Tibial nerve (tissue), 4 donors: Measurements from ENCODE around the gene PTPRG. TPM values are rescaled to one million over a fixed set of nuclear protein-coding genes. Genes with fewer than 3 reads are reported as not detected.
A peak's percentile ranks its signal among the peaks of the same experiment; 100 is the strongest.

Source experiments
- DNase-seq, 2 donors: peaks; one replicate each; pipeline ENCODE4 v3.0.0-alpha.2; 2019; ENCODE audit warnings: low spot score in 2 of 2
- H3K27ac ChIP-seq, 4 donors: fragments of 200-600 bp; sonication (generic) in 3 of 4; one replicate each; pipeline ENCODE4 v1.5.1; 2017 to 2019; ENCODE audit warnings: mild to moderate bottlenecking in 1 of 4
- H3K27me3 ChIP-seq, 2 donors: fragments of 200-600 bp; sonication (generic) in 1 of 2; one replicate each; pipeline versions ENCODE4 v1.5.1 to v1.6.0; 2017 to 2019
- H3K36me3 ChIP-seq, 3 donors: fragments of 200-600 bp; sonication (generic); one replicate each; pipeline ENCODE4 v1.5.1; 2018 to 2019
- H3K4me1 ChIP-seq, 4 donors: fragments of 200-600 bp; sonication (generic) in 3 of 4; one replicate each; pipeline ENCODE4 v1.5.1; 2017 to 2019
- H3K4me3 ChIP-seq, 4 donors: fragments of 200-600 bp; sonication (generic) in 3 of 4; one replicate each; pipeline ENCODE4 v1.5.1; 2017 to 2019; ENCODE audit warnings: mild to moderate bottlenecking in 1 of 4, moderate library complexity in 1 of 4
- H3K9me3 ChIP-seq, 4 donors: fragments of 200-600 bp; sonication (generic) in 3 of 4; one replicate each; pipeline ENCODE4 v1.5.1; 2017 to 2019
- EP300 ChIP-seq, 2 donors: sonication (generic); formaldehyde crosslinking; IDR thresholded peaks; one replicate each; pipeline ENCODE4 v1.6.1; 2017; ENCODE audit warnings: antibody characterized with exemption in 2 of 2, mild to moderate bottlenecking in 1 of 2
- POLR2A ChIP-seq, 2 donors: fragments of 450-650 bp; IDR thresholded peaks; one replicate each; pipeline ENCODE4 v1.6.1; 2017; ENCODE audit warnings: antibody characterized with exemption in 2 of 2, mild to moderate bottlenecking in 2 of 2, moderate library complexity in 2 of 2
- WGBS, 2 donors: methylation state at CpG; one replicate each; pipeline ENCODE4 v1.1.5; 2018; 5-methylcytosine and 5-hydroxymethylcytosine counted together
- total RNA-seq, 4 donors: library from RNA; depleted of rRNA; stranded (reverse); fragments of >200 nt; gene quantifications; one replicate each; pipeline ENCODE4 v1.1.0, GENCODE V29; 2016
- TF ChIP-seq, protein P1 (sequence below), 5 experiments: fragments of 200-600 bp in 3 of 5; fragments of 450-650 bp in 2 of 5; sonication (generic) in 3 of 5; IDR thresholded peaks; one replicate each; pipeline ENCODE4 v1.5.1; 2016 to 2019; ENCODE audit warnings: antibody characterized with exemption in 5 of 5, mild to moderate bottlenecking in 3 of 5, moderate library complexity in 2 of 5

Gene PTPRG
- total RNA-seq, 4 donors from 2014 or later: 112 to 174 (median 121) TPM

DNA sequence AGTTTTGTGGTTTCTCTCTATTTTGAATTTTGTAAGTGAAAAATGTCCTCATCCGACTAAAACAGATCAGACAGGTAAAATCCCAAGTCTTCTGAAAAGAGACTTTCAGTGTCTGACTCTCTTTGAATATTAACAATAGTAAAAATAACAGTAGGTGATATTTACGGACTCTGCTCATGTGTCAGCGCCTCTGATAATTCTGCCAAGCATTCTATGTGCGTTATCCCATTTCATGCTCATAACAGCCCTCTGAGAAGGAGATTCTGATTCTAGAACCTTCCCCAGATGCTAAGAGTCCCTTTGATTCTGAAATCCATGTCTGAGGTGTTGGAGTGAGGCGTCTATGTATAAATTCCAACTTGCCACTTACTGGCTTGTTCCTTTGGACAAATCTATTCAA, 529.1 kb downstream of the PTPRG start:
- H3K4me3 ChIP-seq: no peak overlapping the region
- 92 to 95% methylated on average over 5 of the region's 5 CpGs for WGBS, 2 donors
- no peaks in the 10 kb centered on the region for H3K27me3 ChIP-seq
- no peak overlapping the region for H3K27ac ChIP-seq
- H3K36me3 ChIP-seq: no peaks in the 10 kb centered on the region
- TF ChIP-seq EP300 (IDR thresholded peaks at IDR 0.05) (no peak), POLR2A (IDR thresholded peaks at IDR 0.05) (no peak)
- TF ChIP-seq, protein P1, sequence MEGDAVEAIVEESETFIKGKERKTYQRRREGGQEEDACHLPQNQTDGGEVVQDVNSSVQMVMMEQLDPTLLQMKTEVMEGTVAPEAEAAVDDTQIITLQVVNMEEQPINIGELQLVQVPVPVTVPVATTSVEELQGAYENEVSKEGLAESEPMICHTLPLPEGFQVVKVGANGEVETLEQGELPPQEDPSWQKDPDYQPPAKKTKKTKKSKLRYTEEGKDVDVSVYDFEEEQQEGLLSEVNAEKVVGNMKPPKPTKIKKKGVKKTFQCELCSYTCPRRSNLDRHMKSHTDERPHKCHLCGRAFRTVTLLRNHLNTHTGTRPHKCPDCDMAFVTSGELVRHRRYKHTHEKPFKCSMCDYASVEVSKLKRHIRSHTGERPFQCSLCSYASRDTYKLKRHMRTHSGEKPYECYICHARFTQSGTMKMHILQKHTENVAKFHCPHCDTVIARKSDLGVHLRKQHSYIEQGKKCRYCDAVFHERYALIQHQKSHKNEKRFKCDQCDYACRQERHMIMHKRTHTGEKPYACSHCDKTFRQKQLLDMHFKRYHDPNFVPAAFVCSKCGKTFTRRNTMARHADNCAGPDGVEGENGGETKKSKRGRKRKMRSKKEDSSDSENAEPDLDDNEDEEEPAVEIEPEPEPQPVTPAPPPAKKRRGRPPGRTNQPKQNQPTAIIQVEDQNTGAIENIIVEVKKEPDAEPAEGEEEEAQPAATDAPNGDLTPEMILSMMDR (IDR thresholded peaks at IDR 0.05): no peak
- no peak for DNase-seq
- H3K9me3 ChIP-seq: no peaks in the 10 kb centered on the region
- no peaks in the 10 kb centered on the region for H3K4me1 ChIP-seq

DNA sequence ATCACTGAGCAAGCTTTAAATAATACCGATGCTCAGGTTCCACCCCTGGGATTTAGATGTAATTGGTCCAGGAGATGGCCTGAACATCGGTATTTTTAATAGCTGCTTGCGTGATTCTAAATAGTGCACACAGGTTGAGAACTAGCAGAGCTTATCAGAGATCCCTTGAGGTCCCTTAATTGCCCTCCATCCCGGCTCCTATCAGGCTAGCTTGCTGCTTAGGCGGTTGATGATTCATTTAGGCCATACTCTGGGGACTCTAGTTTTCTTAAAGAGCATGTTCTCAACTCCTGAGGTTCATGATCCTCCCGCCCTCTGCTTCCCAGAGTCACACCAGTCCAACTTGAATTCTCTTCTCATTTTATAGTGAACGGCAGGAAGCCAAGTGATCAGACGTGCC, 531.7 kb downstream of the PTPRG start:
- TF ChIP-seq POLR2A (IDR thresholded peaks at IDR 0.05) (no peak), EP300 (IDR thresholded peaks at IDR 0.05) (no peak)
- TF ChIP-seq, protein P1 (IDR thresholded peaks at IDR 0.05): no peak
- H3K4me3 ChIP-seq: no peak overlapping the region
- H3K27ac ChIP-seq: no peak overlapping the region
- peaks cover 0 to 7% (median 0%) of the 10 kb centered on the region in 4 donors for H3K4me1 ChIP-seq
- no peaks in the 10 kb centered on the region for H3K27me3 ChIP-seq
- H3K9me3 ChIP-seq: no peaks in the 10 kb centered on the region
- DNase-seq: no peak
- no peaks in the 10 kb centered on the region for H3K36me3 ChIP-seq
- WGBS, 2 donors: 87 to 91% methylated on average over 8 of the region's 8 CpGs

DNA sequence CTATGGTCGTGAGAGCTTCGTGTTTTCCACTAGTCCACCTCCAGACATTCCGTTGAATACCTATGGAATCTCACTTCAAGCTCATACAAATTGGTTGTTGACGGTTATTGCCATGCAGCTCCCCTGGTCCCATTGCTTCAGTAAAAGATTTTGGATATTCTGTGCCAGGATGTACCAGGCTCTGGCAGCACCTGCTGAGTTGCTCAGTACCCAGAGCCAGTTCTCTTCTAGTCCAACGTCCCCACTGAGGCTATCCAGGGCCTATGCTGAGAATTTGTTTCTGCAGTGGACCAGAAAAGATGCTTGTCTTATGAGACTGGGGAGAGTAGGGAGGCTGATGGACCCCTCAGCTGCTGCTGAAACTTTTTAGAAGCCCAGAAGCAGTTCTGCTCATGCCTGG, 533.1 kb downstream of the PTPRG start:
- no peaks in the 10 kb centered on the region for H3K9me3 ChIP-seq
- H3K27ac ChIP-seq: no peak overlapping the region
- H3K27me3 ChIP-seq: no peaks in the 10 kb centered on the region
- no peak overlapping the region for H3K4me3 ChIP-seq
- TF ChIP-seq EP300 (IDR thresholded peaks at IDR 0.05): no peak
- TF ChIP-seq POLR2A (IDR thresholded peaks at IDR 0.05): no peak
- TF ChIP-seq, protein P1 (IDR thresholded peaks at IDR 0.05): no peak
- 89 to 94% methylated on average over 5 of the region's 5 CpGs for WGBS, 2 donors
- H3K4me1 ChIP-seq: peaks cover 0 to 7% (median 0%) of the 10 kb centered on the region in 4 donors
- DNase-seq: no peak
- no peaks in the 10 kb centered on the region for H3K36me3 ChIP-seq

DNA sequence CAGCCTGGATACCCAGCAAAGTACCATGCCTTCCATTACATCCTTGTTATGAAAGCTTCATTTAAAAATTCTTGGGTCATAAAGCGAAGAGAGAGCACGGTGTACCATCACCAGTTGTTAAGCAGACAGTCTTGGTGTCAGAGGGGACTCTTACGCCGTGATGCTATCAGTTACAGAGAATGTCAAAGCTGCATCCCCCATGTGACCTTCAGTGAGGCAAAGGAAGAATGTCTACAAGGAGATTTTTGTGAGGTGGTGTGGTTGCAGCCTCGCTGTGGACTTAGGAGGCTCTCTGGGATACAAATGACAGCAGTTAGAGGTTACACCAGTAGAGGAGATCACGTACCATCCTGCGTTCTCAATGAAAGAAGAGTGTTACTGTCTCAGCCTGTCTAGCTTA, 533.7 kb downstream of the PTPRG start:
- TF ChIP-seq, protein P1 (IDR thresholded peaks at IDR 0.05): no peak
- no peak for TF ChIP-seq POLR2A (IDR thresholded peaks at IDR 0.05)
- TF ChIP-seq EP300 (IDR thresholded peaks at IDR 0.05): no peak
- no peak overlapping the region for H3K27ac ChIP-seq
- no peaks in the 10 kb centered on the region for H3K9me3 ChIP-seq
- 86 to 87% methylated on average over 7 of the region's 7 CpGs for WGBS, 2 donors
- DNase-seq: no peak
- H3K4me3 ChIP-seq: no peak overlapping the region
- H3K27me3 ChIP-seq: no peaks in the 10 kb centered on the region
- no peaks in the 10 kb centered on the region for H3K36me3 ChIP-seq
- H3K4me1 ChIP-seq: peaks cover 0 to 9% (median 0%) of the 10 kb centered on the region in 4 donors

DNA sequence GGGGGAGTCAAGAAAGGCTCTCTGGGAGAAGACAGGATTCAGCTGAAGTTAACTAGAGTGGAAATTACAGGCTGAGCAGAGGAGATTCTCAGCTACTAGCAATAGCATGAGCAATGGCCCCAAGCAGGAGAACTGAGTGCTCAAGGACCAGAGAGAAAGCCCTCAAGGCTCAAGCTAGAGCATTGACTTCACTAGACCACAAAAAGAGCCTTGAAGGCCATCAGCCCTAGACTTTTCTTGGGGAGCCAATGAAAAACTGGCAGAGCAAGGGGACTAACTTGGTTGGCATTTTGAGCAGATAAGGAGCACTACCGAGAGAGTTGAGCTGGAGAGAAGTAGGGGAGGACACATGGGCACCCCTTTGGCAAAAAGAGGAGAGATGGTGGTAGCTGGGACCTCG, 534.4 kb downstream of the PTPRG start:
- WGBS, 2 donors: 83 to 86% methylated on average over 2 of the region's 2 CpGs
- TF ChIP-seq, protein P1 (IDR thresholded peaks at IDR 0.05): no peak
- TF ChIP-seq EP300 (IDR thresholded peaks at IDR 0.05) (no peak), POLR2A (IDR thresholded peaks at IDR 0.05) (no peak)
- no peaks in the 10 kb centered on the region for H3K27me3 ChIP-seq
- peaks cover 0 to 16% (median 0%) of the 10 kb centered on the region in 4 donors for H3K4me1 ChIP-seq
- H3K36me3 ChIP-seq: no peaks in the 10 kb centered on the region
- DNase-seq: no peak
- H3K9me3 ChIP-seq: no peaks in the 10 kb centered on the region
- H3K27ac ChIP-seq: peak overlapping the region in 1 of 4 donors; percentile 74
- H3K4me3 ChIP-seq: no peak overlapping the region
